IPS-18a (cell line): ENCODE results near the gene ABCC10.
"Not testable (repeated sequence)": the region's sequence is repeated elsewhere in the genome, so short reads cannot be mapped to it uniquely, and the experiment has no call there.

Source experiments
- H3K27ac ChIP-seq: one replicate; pipeline ENCODE4 v1.5.1; 2013; ENCODE audit warnings: low read length
- H3K27me3 ChIP-seq: one replicate; pipeline ENCODE4 v1.6.1; 2013; ENCODE audit warnings: mild to moderate bottlenecking, low read length; ENCODE audit not compliant: control insufficient read depth, insufficient read depth
- H3K36me3 ChIP-seq: one replicate; pipeline ENCODE4 v1.6.1; 2013; ENCODE audit warnings: low read depth, low read length; ENCODE audit not compliant: control insufficient read depth
- H3K4me1 ChIP-seq: one replicate; pipeline ENCODE4 v1.6.1; 2013; ENCODE audit warnings: low read depth, low read length; ENCODE audit not compliant: control insufficient read depth
- H3K4me3 ChIP-seq: one replicate; pipeline ENCODE4 v1.5.1; 2013; ENCODE audit warnings: low read length
- H3K9ac ChIP-seq: one replicate; pipeline ENCODE4 v1.6.1; 2013; ENCODE audit warnings: mild to moderate bottlenecking, low read length, moderate library complexity
- H3K9me3 ChIP-seq: one replicate; pipeline ENCODE4 v1.6.1; 2013; ENCODE audit warnings: low read depth, low read length; ENCODE audit not compliant: control insufficient read depth

The ABCC10 gene

GRCh38 chr6:43464337-43464736 lies 37.0 kb downstream of the ABCC10 start:
- H3K9ac ChIP-seq, result no peak overlapping the region

GRCh38 chr6:43465948-43466347 lies 38.6 kb downstream of the ABCC10 start:
- Histone ChIP-seq H3K27me3 (peaks cover 8% of the 10 kb centered on the region), H3K4me1 (peaks cover 8% of the 10 kb centered on the region), H3K36me3 (no peaks in the 10 kb centered on the region), H3K4me3 (no peak overlapping the region), H3K27ac (no peak overlapping the region), H3K9me3 (no peaks in the 10 kb centered on the region), H3K9ac (no peak overlapping the region)

More at GRCh38 chr6:43464337-43464736, 37.0 kb downstream of the ABCC10 start:
- H3K4me1 ChIP-seq, result peaks cover 6% of the 10 kb centered on the region
- H3K36me3 ChIP-seq, result no peaks in the 10 kb centered on the region
- H3K9me3 ChIP-seq, result no peaks in the 10 kb centered on the region
- H3K27ac ChIP-seq, result no peak overlapping the region
- no peak overlapping the region for H3K4me3 ChIP-seq
- H3K27me3 ChIP-seq, result peaks cover 8% of the 10 kb centered on the region

- not testable (repeated sequence) for H3K27me3 ChIP-seq, H3K27ac ChIP-seq, H3K36me3 ChIP-seq, H3K9me3 ChIP-seq, H3K4me1 ChIP-seq, H3K4me3 ChIP-seq, H3K9ac ChIP-seq
Measured at GRCh38 chr6:43467265-43467664, 39.9 kb downstream of the ABCC10 start.

GRCh38 chr6:43467752-43468151 lies 40.4 kb downstream of the ABCC10 start:
- Histone ChIP-seq H3K36me3 (no peaks in the 10 kb centered on the region), H3K4me1 (peaks cover 8% of the 10 kb centered on the region), H3K4me3 (no peak overlapping the region), H3K9me3 (no peaks in the 10 kb centered on the region), H3K9ac (no peak overlapping the region), H3K27ac (no peak overlapping the region), H3K27me3 (peaks cover under 1% of the 10 kb centered on the region)

- Histone ChIP-seq H3K27ac (no peak overlapping the region), H3K9ac (no peak overlapping the region), H3K4me3 (no peak overlapping the region), H3K9me3 (no peaks in the 10 kb centered on the region), H3K36me3 (no peaks in the 10 kb centered on the region), H3K27me3 (no peaks in the 10 kb centered on the region), H3K4me1 (peaks cover 8% of the 10 kb centered on the region)
Measured at GRCh38 chr6:43468240-43468639, 40.9 kb downstream of the ABCC10 start.

GRCh38 chr6:43468748-43469681 lies 41.7 kb downstream of the ABCC10 start:
- H3K4me3 ChIP-seq, result no peak overlapping the region
- H3K9me3 ChIP-seq, result no peaks in the 10 kb centered on the region
- H3K27ac ChIP-seq, result no peak overlapping the region
- no peaks in the 10 kb centered on the region for H3K27me3 ChIP-seq
- H3K4me1 ChIP-seq, result peaks cover 8% of the 10 kb centered on the region
- no peak overlapping the region for H3K9ac ChIP-seq
- H3K36me3 ChIP-seq, result no peaks in the 10 kb centered on the region

- Histone ChIP-seq H3K4me1 (peaks cover 8% of the 10 kb centered on the region), H3K36me3 (no peaks in the 10 kb centered on the region), H3K4me3 (no peak overlapping the region), H3K27me3 (no peaks in the 10 kb centered on the region), H3K27ac (no peak overlapping the region), H3K9me3 (no peaks in the 10 kb centered on the region), H3K9ac (no peak overlapping the region)
Measured at GRCh38 chr6:43469947-43470346, 42.6 kb downstream of the ABCC10 start.

- no peaks in the 10 kb centered on the region for H3K27me3 ChIP-seq
- H3K9ac ChIP-seq, result no peak overlapping the region
- peaks cover 8% of the 10 kb centered on the region for H3K4me1 ChIP-seq
- H3K4me3 ChIP-seq, result no peak overlapping the region
- H3K27ac ChIP-seq, result no peak overlapping the region
- no peaks in the 10 kb centered on the region for H3K36me3 ChIP-seq
- H3K9me3 ChIP-seq, result no peaks in the 10 kb centered on the region
Measured at GRCh38 chr6:43471399-43471798, 44.1 kb downstream of the ABCC10 start.

GRCh38 chr6:43472515-43472914 lies 45.2 kb downstream of the ABCC10 start:
- Histone ChIP-seq H3K27ac (no peak overlapping the region), H3K4me3 (no peak overlapping the region), H3K4me1 (peaks cover 13% of the 10 kb centered on the region), H3K27me3 (no peaks in the 10 kb centered on the region), H3K9me3 (no peaks in the 10 kb centered on the region), H3K9ac (no peak overlapping the region), H3K36me3 (no peaks in the 10 kb centered on the region)

GRCh38 chr6:43475516-43475915 lies 48.2 kb downstream of the ABCC10 start:
- Histone ChIP-seq H3K27me3 (no peaks in the 10 kb centered on the region), H3K9me3 (no peaks in the 10 kb centered on the region), H3K9ac (no peak overlapping the region), H3K4me3 (no peak overlapping the region), H3K4me1 (peaks cover 12% of the 10 kb centered on the region), H3K27ac (no peak overlapping the region), H3K36me3 (peaks cover 3% of the 10 kb centered on the region)

- peak overlapping the region; percentile 79 for H3K4me3 ChIP-seq
- peak overlapping the region; percentile 33 for H3K27ac ChIP-seq
- no peaks in the 10 kb centered on the region for H3K9me3 ChIP-seq
Measured at GRCh38 chr6:43476746-43477145, 49.4 kb downstream of the ABCC10 start.

More at GRCh38 chr6:43476746-43477145, 49.4 kb downstream of the ABCC10 start:
- peaks cover 3% of the 10 kb centered on the region for H3K36me3 ChIP-seq
- no peaks in the 10 kb centered on the region for H3K27me3 ChIP-seq
- H3K9ac ChIP-seq, result peak overlapping the region; percentile 87
- H3K4me1 ChIP-seq, result peaks cover 18% of the 10 kb centered on the region
